Vagina (tissue), 2 donors: Measurements from ENCODE around the gene ASB14. TPM values are rescaled to one million over a fixed set of nuclear protein-coding genes. Genes with fewer than 3 reads are reported as not detected.
A peak's percentile ranks its signal among the peaks of the same experiment; 100 is the strongest.

Experiments used
- DNase-seq, 2 donors: peaks; one replicate each; pipeline ENCODE4 v3.0.0-alpha.2; 2017; ENCODE audit errors: extremely low spot score in 2 of 2
- H3K27ac ChIP-seq: fragments of 200-600 bp; sonication (generic); one replicate; pipeline ENCODE4 v1.5.1; 2019
- H3K27me3 ChIP-seq: fragments of 200-600 bp; sonication (generic); one replicate; pipeline ENCODE4 v1.5.1; 2019
- H3K36me3 ChIP-seq, 2 donors: fragments of 200-600 bp; sonication (generic); one replicate each; pipeline ENCODE4 v1.5.1; 2017 to 2019
- H3K4me1 ChIP-seq: fragments of 200-600 bp; sonication (generic); one replicate; pipeline ENCODE4 v1.5.1; 2019
- H3K4me3 ChIP-seq, 2 donors: fragments of 200-600 bp; sonication (generic); 1 replicate in 1 of 2; 2 replicates in 1 of 2; pipeline ENCODE4 v1.5.1; 2016 to 2019
- H3K9me3 ChIP-seq: fragments of 200-600 bp; sonication (generic); one replicate; pipeline ENCODE4 v1.5.1; 2019
- POLR2A ChIP-seq, 2 donors: fragments of 450-650 bp; IDR thresholded peaks; one replicate each; pipeline ENCODE4 v1.6.1; 2017; ENCODE audit warnings: antibody characterized with exemption in 2 of 2, mild to moderate bottlenecking in 2 of 2, moderate library complexity in 2 of 2
- POLR2AphosphoS5 ChIP-seq, 2 donors: sonication (generic); formaldehyde crosslinking; IDR thresholded peaks; one replicate each; pipeline ENCODE4 v1.9.0; 2017; ENCODE audit warnings: antibody characterized with exemption in 2 of 2, mild to moderate bottlenecking in 2 of 2, low read depth in 1 of 2; ENCODE audit not compliant: insufficient read depth in 1 of 2
- intact Hi-C: fragments of 100-400 bp; cut with DNase I; formaldehyde crosslinking; loops from one replicate; pipeline ENCODE4 v1.15.1; 2023
- total RNA-seq: library from RNA; depleted of rRNA; stranded (reverse); fragments of >200 nt; gene quantifications from one replicate; pipeline ENCODE4 v1.2.3, GENCODE V29; 2016
- TF ChIP-seq, protein P1 (sequence below), 3 experiments: fragments of 450-650 bp in 2 of 3; fragments of 200-600 bp in 1 of 3; sonication (generic) in 1 of 3; IDR thresholded peaks; one replicate each; pipeline ENCODE4 v1.5.1; 2017 to 2019; ENCODE audit warnings: antibody characterized with exemption in 3 of 3, mild to moderate bottlenecking in 2 of 3, moderate library complexity in 2 of 3

The ASB14 gene
- total RNA-seq, 1 donor from 2014 or later, result not detected

DNA sequence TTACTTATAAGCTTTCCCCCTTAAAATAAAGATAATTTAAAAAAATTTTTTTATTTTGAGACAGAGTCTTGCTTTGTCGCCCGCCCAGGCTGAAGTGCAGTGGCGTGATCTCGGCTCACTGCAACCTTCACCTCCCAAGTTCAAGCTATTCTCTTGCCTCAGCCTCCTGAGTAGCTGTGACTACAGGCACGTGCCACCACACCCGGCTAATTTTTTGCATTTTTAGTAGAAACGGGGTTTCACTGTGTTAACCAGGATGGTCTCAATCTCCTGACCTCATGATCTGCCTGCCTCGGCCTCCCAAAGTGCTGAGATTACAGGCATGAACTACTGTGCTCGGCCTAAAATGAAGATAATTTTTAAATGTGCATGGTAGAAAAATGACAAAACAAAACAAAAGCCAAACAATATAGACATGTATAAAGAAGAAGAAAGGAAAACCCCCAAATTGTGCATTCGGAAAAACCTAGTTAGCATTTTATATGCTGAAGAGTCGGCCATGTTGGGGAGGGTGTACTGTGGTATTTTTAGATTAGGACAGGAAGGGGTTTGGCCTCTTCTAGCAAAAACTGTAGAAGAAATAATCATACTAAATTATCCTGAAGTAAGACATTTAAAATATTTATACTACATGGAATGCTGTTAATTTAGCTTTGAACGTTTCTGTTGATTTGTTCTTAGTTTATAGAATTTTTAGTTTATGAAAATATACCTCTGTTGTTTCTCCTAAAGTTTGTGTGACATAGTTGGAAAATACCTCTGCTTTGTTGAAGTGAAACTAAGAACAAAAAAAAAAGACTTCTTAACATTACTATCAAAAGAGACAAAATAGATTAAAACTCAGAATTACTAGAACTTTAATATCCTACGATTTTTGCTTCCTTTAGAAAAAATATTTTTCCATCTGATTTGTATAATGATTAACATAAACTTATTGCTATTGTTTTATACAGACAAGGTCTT lies 57.6 kb downstream of the ASB14 start:
- no peaks in the 10 kb centered on the region for H3K9me3 ChIP-seq
- intact Hi-C loops, result no loop called here
- H3K27me3 ChIP-seq, result no peaks in the 10 kb centered on the region
- H3K4me3 ChIP-seq, result no peak overlapping the region
- DNase-seq, result no peak
- H3K4me1 ChIP-seq, result peaks cover 29% of the 10 kb centered on the region
- no peak overlapping the region for H3K27ac ChIP-seq
- TF ChIP-seq POLR2AphosphoS5 (IDR thresholded peaks at IDR 0.05; ENCODE audit: insufficient read depth in 1 of 2, low read depth in 1 of 2) (no peak), POLR2A (IDR thresholded peaks at IDR 0.05) (no peak)
- TF ChIP-seq, protein P1, sequence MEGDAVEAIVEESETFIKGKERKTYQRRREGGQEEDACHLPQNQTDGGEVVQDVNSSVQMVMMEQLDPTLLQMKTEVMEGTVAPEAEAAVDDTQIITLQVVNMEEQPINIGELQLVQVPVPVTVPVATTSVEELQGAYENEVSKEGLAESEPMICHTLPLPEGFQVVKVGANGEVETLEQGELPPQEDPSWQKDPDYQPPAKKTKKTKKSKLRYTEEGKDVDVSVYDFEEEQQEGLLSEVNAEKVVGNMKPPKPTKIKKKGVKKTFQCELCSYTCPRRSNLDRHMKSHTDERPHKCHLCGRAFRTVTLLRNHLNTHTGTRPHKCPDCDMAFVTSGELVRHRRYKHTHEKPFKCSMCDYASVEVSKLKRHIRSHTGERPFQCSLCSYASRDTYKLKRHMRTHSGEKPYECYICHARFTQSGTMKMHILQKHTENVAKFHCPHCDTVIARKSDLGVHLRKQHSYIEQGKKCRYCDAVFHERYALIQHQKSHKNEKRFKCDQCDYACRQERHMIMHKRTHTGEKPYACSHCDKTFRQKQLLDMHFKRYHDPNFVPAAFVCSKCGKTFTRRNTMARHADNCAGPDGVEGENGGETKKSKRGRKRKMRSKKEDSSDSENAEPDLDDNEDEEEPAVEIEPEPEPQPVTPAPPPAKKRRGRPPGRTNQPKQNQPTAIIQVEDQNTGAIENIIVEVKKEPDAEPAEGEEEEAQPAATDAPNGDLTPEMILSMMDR (IDR thresholded peaks at IDR 0.05), result no peak
- peaks cover 3 to 21% of the 10 kb centered on the region in 2 donors for H3K36me3 ChIP-seq

DNA sequence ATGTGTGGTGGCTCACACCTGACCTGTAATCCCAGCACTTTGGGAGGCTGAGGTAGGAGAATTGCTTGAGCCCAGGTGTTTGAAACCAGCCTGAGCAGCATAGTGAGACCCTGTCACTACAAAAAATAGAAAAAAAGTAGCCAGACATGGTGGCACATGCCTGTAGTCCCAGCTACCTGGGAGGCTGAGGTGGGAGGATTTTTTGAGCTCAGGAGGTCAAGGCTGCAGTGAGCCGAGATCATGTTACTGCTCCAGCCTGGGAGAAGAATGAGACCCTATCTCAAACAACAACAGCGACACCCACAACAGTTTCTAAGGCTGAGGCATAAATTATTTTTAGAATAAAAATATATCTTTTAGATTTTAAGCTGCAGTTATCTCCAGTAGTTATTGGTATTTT lies 58.7 kb downstream of the ASB14 start:
- no peak overlapping the region for H3K4me3 ChIP-seq
- no peaks in the 10 kb centered on the region for H3K9me3 ChIP-seq
- H3K4me1 ChIP-seq, result peaks cover 40% of the 10 kb centered on the region
- no peak for DNase-seq
- H3K36me3 ChIP-seq, result peaks cover 3 to 10% of the 10 kb centered on the region in 2 donors
- no peak for TF ChIP-seq POLR2A (IDR thresholded peaks at IDR 0.05)
- TF ChIP-seq, protein P1 (IDR thresholded peaks at IDR 0.05), result no peak
- TF ChIP-seq POLR2AphosphoS5 (IDR thresholded peaks at IDR 0.05; ENCODE audit: insufficient read depth in 1 of 2, low read depth in 1 of 2), result no peak
- no peaks in the 10 kb centered on the region for H3K27me3 ChIP-seq
- H3K27ac ChIP-seq, result no peak overlapping the region
- intact Hi-C loops, result no loop called here

DNA sequence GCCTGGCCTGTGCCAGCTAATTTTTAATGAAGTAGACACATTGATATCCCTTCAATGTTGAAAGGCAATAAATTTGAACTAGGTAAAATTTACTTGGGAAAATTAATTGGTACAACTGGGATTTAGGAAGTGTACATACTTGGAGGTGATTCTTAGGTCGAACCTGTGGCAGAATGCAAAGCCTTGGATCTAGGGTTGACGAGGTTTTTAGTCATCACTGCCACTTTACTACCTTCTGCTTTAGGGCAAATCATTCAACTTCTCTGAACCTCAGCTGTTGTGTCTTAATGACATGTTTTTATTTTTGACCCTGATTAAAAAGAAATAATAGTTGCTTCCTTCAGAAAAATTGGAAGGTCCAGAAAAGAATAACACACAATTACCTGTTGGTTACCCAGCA lies 62.5 kb downstream of the ASB14 start:
- H3K36me3 ChIP-seq, result no peaks in the 10 kb centered on the region
- peaks cover 41% of the 10 kb centered on the region for H3K4me1 ChIP-seq
- no peaks in the 10 kb centered on the region for H3K27me3 ChIP-seq
- intact Hi-C loops, result no loop called here
- no peak overlapping the region for H3K4me3 ChIP-seq
- TF ChIP-seq, protein P1 (IDR thresholded peaks at IDR 0.05), result no peak
- no peak for TF ChIP-seq POLR2A (IDR thresholded peaks at IDR 0.05)
- TF ChIP-seq POLR2AphosphoS5 (IDR thresholded peaks at IDR 0.05; ENCODE audit: insufficient read depth in 1 of 2, low read depth in 1 of 2), result no peak
- no peaks in the 10 kb centered on the region for H3K9me3 ChIP-seq
- no peak for DNase-seq
- no peak overlapping the region for H3K27ac ChIP-seq

DNA sequence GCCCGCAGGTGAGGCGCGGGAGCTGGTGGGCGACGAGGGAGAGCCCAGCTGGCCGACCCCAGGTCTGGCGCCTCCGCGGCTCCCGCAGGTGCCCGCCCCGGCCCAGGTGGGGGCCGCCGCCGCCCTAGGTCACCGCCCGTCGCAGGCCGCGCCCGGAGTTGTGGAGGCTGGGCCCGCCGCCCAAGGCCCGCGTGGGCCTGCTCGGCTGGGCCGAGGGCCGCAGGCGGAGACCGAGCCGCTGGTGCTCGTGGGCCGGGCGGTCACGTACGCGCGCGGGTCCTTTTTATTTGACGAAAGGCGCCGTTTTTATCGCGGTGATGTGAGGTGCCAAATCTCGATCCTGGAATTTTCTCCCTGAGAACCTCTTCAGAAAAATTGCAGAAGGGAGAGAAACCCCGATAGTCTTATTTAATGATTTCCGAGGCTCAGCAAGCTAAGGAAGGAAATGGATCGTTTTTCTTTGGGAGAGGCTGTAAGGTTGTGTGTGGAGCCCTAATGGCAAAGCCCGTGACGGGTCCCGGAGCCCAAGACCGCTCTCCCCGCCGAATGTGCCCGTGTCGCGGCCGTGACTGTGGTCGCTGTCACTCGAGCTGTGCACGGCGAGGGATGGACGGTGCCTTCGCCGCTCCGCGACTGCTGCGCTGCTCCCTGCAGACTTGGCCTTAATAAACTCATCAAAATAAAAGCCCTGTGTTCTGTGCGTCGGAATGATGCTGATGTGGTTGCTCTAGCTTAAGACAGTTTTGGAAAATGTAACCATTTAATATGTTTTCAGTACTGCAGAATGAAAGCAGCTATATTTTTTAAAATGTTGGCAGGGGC lies 64.3 kb downstream of the ASB14 start:
- no peak for TF ChIP-seq POLR2A (IDR thresholded peaks at IDR 0.05)
- TF ChIP-seq, protein P1 (IDR thresholded peaks at IDR 0.05), result no peak
- TF ChIP-seq POLR2AphosphoS5 (IDR thresholded peaks at IDR 0.05; ENCODE audit: insufficient read depth in 1 of 2, low read depth in 1 of 2), result peak; percentile 16 to 69
- peak overlapping the region; percentile 81 to 93 for H3K4me3 ChIP-seq
- H3K27me3 ChIP-seq, result no peaks in the 10 kb centered on the region
- peaks cover 41% of the 10 kb centered on the region for H3K4me1 ChIP-seq
- H3K27ac ChIP-seq, result peak overlapping the region; percentile 91
- DNase-seq, result no peak
- H3K9me3 ChIP-seq, result no peaks in the 10 kb centered on the region
- intact Hi-C loops, result no loop called here
- H3K36me3 ChIP-seq, result no peaks in the 10 kb centered on the region
